ENCODE measurements around the gene CNGB1. TPM values are rescaled to one million over a fixed set of nuclear protein-coding genes. Genes with fewer than 3 reads are reported as not detected.
"Not testable (repeated sequence)": the region's sequence is repeated elsewhere in the genome, so short reads cannot be mapped to it uniquely, and the experiment has no call there.

CNGB1 gene
- total and polyA plus RNA-seq, 4 donors = 2.1 to 6.5 (median 4.3) TPM

DNA sequence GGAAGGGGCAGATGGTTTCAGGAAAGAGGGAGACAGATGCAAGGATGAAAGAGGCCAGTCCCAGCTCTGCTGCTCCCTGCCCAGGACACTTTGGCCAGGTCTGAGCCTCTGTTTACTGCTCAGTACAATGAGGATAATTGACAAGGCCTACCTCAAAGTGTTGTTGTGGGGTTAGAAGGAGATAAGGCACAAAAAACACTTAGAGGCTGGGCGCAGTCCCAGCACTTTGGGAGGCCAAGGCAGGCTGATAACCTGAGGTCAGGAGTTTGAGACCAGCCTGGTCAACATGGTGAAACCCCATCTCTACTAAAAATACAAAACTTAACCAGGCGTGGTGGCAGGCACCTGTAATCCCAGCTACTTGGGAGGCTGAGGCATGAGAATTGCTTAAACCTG is 7.1 kb upstream of the CNGB1 start:
- peaks cover 11% of the 10 kb centered on the region for H3K4me1 ChIP-seq (ENCODE audit: control insufficient read depth, insufficient read depth, low read length)
- 89% methylated on average over 2 of the region's 2 CpGs for WGBS (ENCODE audit: insufficient coverage)
- H3K36me3 ChIP-seq (ENCODE audit: control insufficient read depth, insufficient read depth, low read length); H3K27ac ChIP-seq (ENCODE audit: low read depth, low read length); DNase-seq (ENCODE audit: low read depth in 4 of 6, low spot score in 6 of 6); H3K4me3 ChIP-seq (ENCODE audit: low read depth, low read length); H3K27me3 ChIP-seq (ENCODE audit: control insufficient read depth, insufficient read depth, low read length); H3K9me3 ChIP-seq (ENCODE audit: control insufficient read depth, insufficient read depth, low read length): not testable (repeated sequence)

DNA sequence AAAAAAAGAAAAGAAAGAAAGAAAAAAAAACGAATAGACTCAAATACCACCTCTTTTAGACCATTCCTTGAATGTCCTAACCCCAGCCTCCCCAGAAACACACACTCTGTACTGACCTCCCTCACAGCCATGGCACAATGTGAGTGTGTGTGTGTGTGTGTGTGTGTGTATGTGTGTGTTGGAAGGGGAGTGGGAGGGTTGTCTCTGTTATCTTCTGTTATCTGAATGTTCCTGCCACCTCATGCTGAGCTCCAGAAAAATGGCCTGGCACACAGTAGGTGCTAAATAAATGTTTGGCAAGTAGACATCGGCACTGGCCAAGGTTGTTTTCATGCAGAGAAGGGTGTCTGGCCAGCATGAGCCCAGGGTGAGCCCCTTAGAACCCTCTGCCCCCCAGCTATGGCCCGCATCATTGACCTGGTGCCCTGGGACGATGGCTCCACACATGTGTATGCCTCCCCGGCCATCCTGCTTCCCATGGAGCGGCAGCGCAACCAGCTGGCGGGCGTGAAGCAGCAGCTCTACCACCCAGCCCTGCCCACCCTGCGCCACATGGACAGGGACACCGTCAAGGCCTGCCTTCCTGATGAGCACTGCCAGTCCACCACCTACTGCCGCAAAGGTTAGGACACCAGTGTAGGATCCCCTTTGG is 6.6 kb upstream of the CNGB1 start:
- no peak overlapping the region for H3K27ac ChIP-seq (ENCODE audit: low read depth, low read length)
- H3K9me3 ChIP-seq (ENCODE audit: control insufficient read depth, insufficient read depth, low read length) = no peaks in the 10 kb centered on the region
- peaks cover 11% of the 10 kb centered on the region for H3K4me1 ChIP-seq (ENCODE audit: control insufficient read depth, insufficient read depth, low read length)
- H3K36me3 ChIP-seq (ENCODE audit: control insufficient read depth, insufficient read depth, low read length) = no peaks in the 10 kb centered on the region
- H3K27me3 ChIP-seq (ENCODE audit: control insufficient read depth, insufficient read depth, low read length) = no peaks in the 10 kb centered on the region
- no peak overlapping the region for H3K4me3 ChIP-seq (ENCODE audit: low read depth, low read length)
- DNase-seq (ENCODE audit: low read depth in 4 of 6, low spot score in 6 of 6) = no peak
- 87% methylated on average over 11 of the region's 12 CpGs for WGBS (ENCODE audit: insufficient coverage)

DNA sequence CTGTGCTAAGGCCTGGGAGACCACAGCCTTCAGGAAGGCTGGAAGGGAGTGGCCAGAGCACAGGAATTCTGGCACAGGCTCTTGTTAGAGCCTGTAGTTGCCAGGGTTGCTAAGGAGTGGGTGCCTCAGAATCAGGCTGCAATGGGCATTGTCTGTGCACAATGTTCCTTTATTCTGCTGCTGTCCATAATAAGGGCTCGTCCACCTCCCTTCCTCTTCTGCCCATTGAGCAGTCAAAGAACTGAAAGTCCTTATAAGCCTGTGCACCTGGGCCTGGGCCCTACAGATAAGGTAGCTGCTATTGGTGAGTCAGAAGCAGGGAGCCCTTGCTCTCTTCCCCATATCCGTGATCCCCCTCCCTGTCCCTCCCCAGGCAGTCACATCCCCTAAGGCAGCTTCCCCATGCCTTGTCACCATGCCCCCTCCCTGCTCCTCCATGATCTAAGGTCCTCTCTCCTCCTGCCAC is 5.4 kb upstream of the CNGB1 start:
- Histone ChIP-seq H3K36me3 (ENCODE audit: control insufficient read depth, insufficient read depth, low read length) (no peaks in the 10 kb centered on the region), H3K4me1 (ENCODE audit: control insufficient read depth, insufficient read depth, low read length) (peaks cover 11% of the 10 kb centered on the region), H3K27me3 (ENCODE audit: control insufficient read depth, insufficient read depth, low read length) (no peaks in the 10 kb centered on the region), H3K27ac (ENCODE audit: low read depth, low read length) (no peak overlapping the region), H3K4me3 (ENCODE audit: low read depth, low read length) (no peak overlapping the region), H3K9me3 (ENCODE audit: control insufficient read depth, insufficient read depth, low read length) (no peaks in the 10 kb centered on the region)
- 39% methylated on average over 2 of the region's 2 CpGs for WGBS (ENCODE audit: insufficient coverage)
- DNase-seq (ENCODE audit: low read depth in 4 of 6, low spot score in 6 of 6) = peak in 2 of 6 donors; percentile 47 to 62

DNA sequence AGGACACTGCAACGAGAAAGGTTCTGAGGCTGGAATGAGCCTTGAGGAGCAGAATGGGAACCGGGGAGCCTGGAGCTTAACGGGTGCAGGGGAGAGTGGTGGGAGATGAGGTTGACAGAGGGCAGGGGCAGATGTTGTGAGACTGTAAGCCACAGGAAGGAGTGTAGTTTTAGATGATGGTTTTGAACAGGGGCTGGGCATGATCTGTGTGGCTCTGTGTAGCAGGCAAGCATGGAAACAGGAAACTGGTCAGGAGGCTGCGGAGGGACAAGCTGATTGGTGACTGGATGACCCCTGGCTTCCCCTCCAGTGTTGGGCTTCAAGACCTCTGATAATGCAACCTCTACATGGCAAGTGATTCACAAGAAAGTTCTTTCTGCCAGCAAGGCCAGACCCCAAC is 1.4 kb upstream of the CNGB1 start:
- Histone ChIP-seq H3K9me3 (ENCODE audit: control insufficient read depth, insufficient read depth, low read length) (no peaks in the 10 kb centered on the region), H3K36me3 (ENCODE audit: control insufficient read depth, insufficient read depth, low read length) (no peaks in the 10 kb centered on the region), H3K27ac (ENCODE audit: low read depth, low read length) (no peak overlapping the region), H3K27me3 (ENCODE audit: control insufficient read depth, insufficient read depth, low read length) (no peaks in the 10 kb centered on the region), H3K4me3 (ENCODE audit: low read depth, low read length) (no peak overlapping the region), H3K4me1 (ENCODE audit: control insufficient read depth, insufficient read depth, low read length) (peaks cover 17% of the 10 kb centered on the region)
- no peak for DNase-seq (ENCODE audit: low read depth in 4 of 6, low spot score in 6 of 6)
- WGBS (ENCODE audit: insufficient coverage) = 63% methylated on average over 4 of the region's 4 CpGs

DNA sequence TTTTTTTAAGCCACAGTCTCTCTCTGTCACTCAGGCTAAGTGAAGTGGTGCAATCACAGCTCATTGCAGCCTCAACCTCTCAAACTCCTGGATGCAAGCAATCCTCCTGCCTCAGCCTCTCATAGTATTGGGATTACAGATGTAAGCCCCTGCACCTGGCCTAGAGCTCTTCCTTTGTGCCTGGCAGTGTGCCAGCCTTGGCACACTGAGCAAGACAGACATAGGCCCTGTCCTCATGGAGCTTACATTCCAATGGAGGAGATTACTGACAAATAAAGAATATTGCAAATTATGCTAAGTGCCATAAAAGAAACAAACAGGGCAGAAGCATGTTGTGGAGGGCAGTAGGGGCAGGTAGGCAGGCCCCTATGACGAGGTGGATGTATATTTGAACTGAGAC is 920 bp upstream of the CNGB1 start:
- Histone ChIP-seq H3K4me1 (ENCODE audit: control insufficient read depth, insufficient read depth, low read length) (peaks cover 17% of the 10 kb centered on the region), H3K27me3 (ENCODE audit: control insufficient read depth, insufficient read depth, low read length) (no peaks in the 10 kb centered on the region), H3K9me3 (ENCODE audit: control insufficient read depth, insufficient read depth, low read length) (no peaks in the 10 kb centered on the region), H3K27ac (ENCODE audit: low read depth, low read length) (no peak overlapping the region), H3K4me3 (ENCODE audit: low read depth, low read length) (no peak overlapping the region), H3K36me3 (ENCODE audit: control insufficient read depth, insufficient read depth, low read length) (no peaks in the 10 kb centered on the region)
- DNase-seq (ENCODE audit: low read depth in 4 of 6, low spot score in 6 of 6) = no peak
- 75% methylated on average over 1 of the region's 1 CpG for WGBS (ENCODE audit: insufficient coverage)

DNA sequence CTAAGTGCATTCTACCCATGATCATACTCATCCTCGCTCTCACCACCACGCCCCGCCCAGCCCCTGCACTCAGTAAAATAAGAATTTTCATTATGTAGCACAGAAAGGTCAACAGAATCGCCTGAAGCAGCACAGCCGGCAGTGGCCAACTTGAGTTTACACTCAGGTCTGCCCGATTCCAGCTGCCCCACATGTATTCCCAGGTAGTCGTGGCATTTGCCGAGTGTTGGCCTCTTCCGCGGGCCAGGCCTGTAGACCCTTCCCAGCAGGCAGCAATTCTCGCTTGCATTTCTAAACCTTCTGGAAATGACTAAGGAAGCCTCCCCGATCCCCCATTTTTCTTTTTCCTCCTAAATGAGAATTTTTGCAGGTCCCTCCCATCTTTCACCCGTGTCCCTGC is 609 bp downstream of the CNGB1 start:
- H3K4me1 ChIP-seq (ENCODE audit: control insufficient read depth, insufficient read depth, low read length) = peaks cover 6% of the 10 kb centered on the region
- H3K9me3 ChIP-seq (ENCODE audit: control insufficient read depth, insufficient read depth, low read length) = no peaks in the 10 kb centered on the region
- DNase-seq (ENCODE audit: low read depth in 4 of 6, low spot score in 6 of 6) = no peak
- no peaks in the 10 kb centered on the region for H3K36me3 ChIP-seq (ENCODE audit: control insufficient read depth, insufficient read depth, low read length)
- no peaks in the 10 kb centered on the region for H3K27me3 ChIP-seq (ENCODE audit: control insufficient read depth, insufficient read depth, low read length)
- no peak overlapping the region for H3K27ac ChIP-seq (ENCODE audit: low read depth, low read length)
- WGBS (ENCODE audit: insufficient coverage) = 83% methylated on average over 11 of the region's 13 CpGs
- H3K4me3 ChIP-seq (ENCODE audit: low read depth, low read length) = no peak overlapping the region

DNA sequence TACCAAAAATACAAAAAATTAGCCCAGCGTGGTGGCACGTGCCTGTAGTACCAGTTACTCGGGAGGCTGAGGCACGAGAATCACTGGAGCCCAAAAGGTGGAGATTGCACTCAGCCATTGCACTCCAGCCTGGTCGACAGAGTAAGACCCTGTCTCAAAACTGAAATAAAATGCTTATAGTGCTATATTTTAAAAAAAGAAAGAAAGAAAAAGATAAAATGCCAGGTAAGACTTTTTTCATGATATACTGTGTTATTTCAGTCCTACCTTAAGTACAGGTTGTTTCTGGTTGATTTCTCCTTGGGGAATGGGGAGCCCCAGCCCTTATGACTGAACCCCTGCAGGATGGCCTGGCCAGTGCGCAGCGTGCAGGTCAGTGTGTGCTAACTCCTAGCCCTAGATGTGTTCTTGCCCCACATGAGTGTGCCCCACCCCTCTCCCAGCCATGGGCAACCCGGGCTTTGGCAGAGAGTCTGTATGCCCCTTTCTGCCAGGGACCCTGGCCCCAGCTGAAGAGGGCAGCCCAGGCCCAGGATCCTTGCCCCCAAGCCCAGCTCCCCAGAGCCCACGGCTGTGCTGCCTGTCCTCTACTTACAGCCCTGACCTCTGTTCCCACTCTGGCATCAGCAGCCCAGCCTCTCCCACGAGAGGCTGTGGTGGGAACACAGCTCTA is 1.3 kb downstream of the CNGB1 start:
- Histone ChIP-seq H3K4me1 (ENCODE audit: control insufficient read depth, insufficient read depth, low read length) (peaks cover 6% of the 10 kb centered on the region), H3K27ac (ENCODE audit: low read depth, low read length) (no peak overlapping the region), H3K36me3 (ENCODE audit: control insufficient read depth, insufficient read depth, low read length) (no peaks in the 10 kb centered on the region), H3K27me3 (ENCODE audit: control insufficient read depth, insufficient read depth, low read length) (no peaks in the 10 kb centered on the region), H3K9me3 (ENCODE audit: control insufficient read depth, insufficient read depth, low read length) (no peaks in the 10 kb centered on the region), H3K4me3 (ENCODE audit: low read depth, low read length) (no peak overlapping the region)
- DNase-seq (ENCODE audit: low read depth in 4 of 6, low spot score in 6 of 6) = no peak
- WGBS (ENCODE audit: insufficient coverage) = 86% methylated on average over 5 of the region's 10 CpGs

DNA sequence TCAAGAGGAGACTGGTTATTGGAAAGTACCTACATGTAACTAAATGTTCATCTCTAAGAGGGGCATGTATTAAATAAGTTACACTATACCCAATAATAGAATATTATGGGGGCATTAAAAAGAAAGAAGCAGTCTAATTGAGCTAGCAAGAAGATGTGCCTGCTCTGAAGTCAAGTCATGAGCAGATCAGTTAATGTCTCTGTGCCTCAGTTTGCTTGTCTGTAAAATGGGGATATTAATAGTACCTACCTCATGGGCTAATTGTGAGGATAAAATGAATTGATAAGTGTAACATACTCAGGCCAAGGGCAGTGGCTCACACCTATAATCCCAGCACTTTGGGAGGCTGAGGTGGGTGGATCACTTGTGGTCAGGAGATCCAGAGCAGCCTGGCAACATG is 3.0 kb downstream of the CNGB1 start:
- Histone ChIP-seq H3K27me3 (ENCODE audit: control insufficient read depth, insufficient read depth, low read length) (no peaks in the 10 kb centered on the region), H3K9me3 (ENCODE audit: control insufficient read depth, insufficient read depth, low read length) (no peaks in the 10 kb centered on the region)

DNA sequence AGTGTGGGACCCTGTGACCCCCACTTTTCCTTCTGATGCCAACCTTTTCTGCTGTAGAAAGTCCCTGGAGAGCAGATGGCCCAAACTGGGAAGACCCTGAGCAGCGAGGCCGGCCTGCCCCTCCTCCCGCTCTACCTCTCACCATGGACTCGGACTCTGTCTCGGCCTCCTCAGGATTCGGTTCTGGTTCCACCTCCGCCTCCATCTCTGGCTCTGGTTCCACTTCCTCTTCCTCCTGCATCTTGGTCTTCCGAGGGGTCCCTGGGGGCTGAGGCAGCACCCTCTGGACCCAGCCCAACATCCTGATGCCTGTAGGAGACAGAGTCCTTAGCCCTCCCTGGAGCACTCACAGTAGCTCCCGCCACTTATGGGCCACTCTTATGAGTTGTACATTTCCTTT is 3.9 kb downstream of the CNGB1 start:
- DNase-seq (ENCODE audit: low read depth in 4 of 6, low spot score in 6 of 6) = no peak
- H3K27ac ChIP-seq (ENCODE audit: low read depth, low read length) = no peak overlapping the region
- no peak overlapping the region for H3K4me3 ChIP-seq (ENCODE audit: low read depth, low read length)
- H3K9me3 ChIP-seq (ENCODE audit: control insufficient read depth, insufficient read depth, low read length) = no peaks in the 10 kb centered on the region
- no peaks in the 10 kb centered on the region for H3K36me3 ChIP-seq (ENCODE audit: control insufficient read depth, insufficient read depth, low read length)
- H3K4me1 ChIP-seq (ENCODE audit: control insufficient read depth, insufficient read depth, low read length) = peaks cover 6% of the 10 kb centered on the region
- no peaks in the 10 kb centered on the region for H3K27me3 ChIP-seq (ENCODE audit: control insufficient read depth, insufficient read depth, low read length)
- 93% methylated on average over 8 of the region's 9 CpGs for WGBS (ENCODE audit: insufficient coverage)

More for the DNA sequence above, 3.0 kb downstream of the CNGB1 start:
- Histone ChIP-seq H3K4me3 (ENCODE audit: low read depth, low read length) (no peak overlapping the region), H3K4me1 (ENCODE audit: control insufficient read depth, insufficient read depth, low read length) (peaks cover 6% of the 10 kb centered on the region), H3K36me3 (ENCODE audit: control insufficient read depth, insufficient read depth, low read length) (no peaks in the 10 kb centered on the region), H3K27ac (ENCODE audit: low read depth, low read length) (no peak overlapping the region)
- DNase-seq (ENCODE audit: low read depth in 4 of 6, low spot score in 6 of 6) = no peak

DNA sequence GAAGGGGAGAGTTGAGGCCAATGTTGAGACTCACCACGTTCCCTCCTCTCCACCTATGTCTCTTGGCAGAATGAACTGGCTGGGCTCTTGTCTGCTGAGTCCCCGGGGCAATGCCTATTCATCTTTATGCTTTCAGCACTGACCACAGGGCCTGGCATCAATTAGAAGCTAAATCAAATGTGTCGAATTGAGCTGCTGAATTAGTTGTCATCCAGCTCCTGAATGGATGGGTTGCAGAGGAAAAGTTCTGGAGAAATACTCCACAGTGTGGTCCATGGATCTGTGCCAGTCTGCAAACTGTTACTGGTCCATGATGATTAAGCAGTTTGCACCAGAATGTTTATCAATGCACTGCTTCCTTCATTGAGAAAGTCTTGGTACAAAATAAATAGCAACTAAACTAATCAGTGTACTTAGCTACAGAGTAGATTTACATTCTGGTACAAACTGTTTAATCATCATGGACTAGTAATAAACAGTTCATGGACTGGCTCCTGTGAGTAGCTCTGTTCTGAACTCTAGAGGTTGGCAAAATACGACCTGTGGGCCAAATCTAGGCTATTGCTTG is 4.6 kb downstream of the CNGB1 start:
- Histone ChIP-seq H3K4me1 (ENCODE audit: control insufficient read depth, insufficient read depth, low read length) (peaks cover 5% of the 10 kb centered on the region), H3K9me3 (ENCODE audit: control insufficient read depth, insufficient read depth, low read length) (no peaks in the 10 kb centered on the region), H3K27ac (ENCODE audit: low read depth, low read length) (no peak overlapping the region), H3K27me3 (ENCODE audit: control insufficient read depth, insufficient read depth, low read length) (no peaks in the 10 kb centered on the region), H3K36me3 (ENCODE audit: control insufficient read depth, insufficient read depth, low read length) (no peaks in the 10 kb centered on the region), H3K4me3 (ENCODE audit: low read depth, low read length) (no peak overlapping the region)
- WGBS (ENCODE audit: insufficient coverage) = 17% methylated on average over 1 of the region's 4 CpGs
- DNase-seq (ENCODE audit: low read depth in 4 of 6, low spot score in 6 of 6) = peak in 2 of 6 donors; percentile 34 to 64
